Measurements from ENCODE around the gene MAGEA11.
"Not testable (repeated sequence)": the region's sequence is repeated elsewhere in the genome, so short reads cannot be mapped to it uniquely, and the experiment has no call there.

The MAGEA11 gene

DNA sequence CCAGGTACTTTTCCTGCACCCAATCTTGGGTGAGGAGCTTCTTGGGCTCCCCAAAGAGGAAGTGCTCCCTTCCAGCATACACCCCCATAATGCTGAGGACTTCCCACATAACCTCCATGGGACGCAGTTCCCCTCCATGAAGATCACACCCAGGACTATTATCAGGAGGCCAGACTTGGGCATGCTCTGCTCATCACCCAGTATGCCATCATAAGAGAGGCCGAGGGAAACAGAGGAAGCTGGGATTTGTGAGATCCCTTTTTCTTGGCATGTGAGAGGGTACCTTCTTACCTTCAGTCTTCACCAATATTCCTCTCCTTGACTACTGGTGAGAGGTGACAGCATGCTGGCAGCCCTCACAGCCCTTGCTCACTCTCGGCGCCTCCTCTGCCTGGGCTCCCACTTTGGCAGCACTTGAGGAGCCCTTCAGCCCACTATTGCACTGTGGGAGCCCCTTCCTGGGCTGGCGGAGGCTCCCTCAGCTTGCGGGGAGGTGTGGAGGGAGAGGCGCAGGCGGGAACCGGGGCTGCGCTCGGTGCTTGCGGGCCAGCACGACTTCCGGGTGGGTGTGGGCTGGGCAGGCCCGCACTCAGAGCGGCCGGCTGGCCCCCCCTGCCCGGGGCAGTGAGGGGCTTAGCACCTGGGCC is 46.3 kb downstream of the MAGEA11 start:
- TF ChIP-seq, protein P1, sequence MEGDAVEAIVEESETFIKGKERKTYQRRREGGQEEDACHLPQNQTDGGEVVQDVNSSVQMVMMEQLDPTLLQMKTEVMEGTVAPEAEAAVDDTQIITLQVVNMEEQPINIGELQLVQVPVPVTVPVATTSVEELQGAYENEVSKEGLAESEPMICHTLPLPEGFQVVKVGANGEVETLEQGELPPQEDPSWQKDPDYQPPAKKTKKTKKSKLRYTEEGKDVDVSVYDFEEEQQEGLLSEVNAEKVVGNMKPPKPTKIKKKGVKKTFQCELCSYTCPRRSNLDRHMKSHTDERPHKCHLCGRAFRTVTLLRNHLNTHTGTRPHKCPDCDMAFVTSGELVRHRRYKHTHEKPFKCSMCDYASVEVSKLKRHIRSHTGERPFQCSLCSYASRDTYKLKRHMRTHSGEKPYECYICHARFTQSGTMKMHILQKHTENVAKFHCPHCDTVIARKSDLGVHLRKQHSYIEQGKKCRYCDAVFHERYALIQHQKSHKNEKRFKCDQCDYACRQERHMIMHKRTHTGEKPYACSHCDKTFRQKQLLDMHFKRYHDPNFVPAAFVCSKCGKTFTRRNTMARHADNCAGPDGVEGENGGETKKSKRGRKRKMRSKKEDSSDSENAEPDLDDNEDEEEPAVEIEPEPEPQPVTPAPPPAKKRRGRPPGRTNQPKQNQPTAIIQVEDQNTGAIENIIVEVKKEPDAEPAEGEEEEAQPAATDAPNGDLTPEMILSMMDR (conservative IDR thresholded peaks at IDR 0.05; ENCODE audit: low read length), result no peak
- TF ChIP-seq EZH2phosphoT487 (IDR thresholded peaks at IDR 0.05; ENCODE audit: borderline replicate concordance), result no peak
- Histone ChIP-seq H3K27me3 (ENCODE audit: insufficient read depth, low read length, poor library complexity, severe bottlenecking) (no peaks in the 10 kb centered on the region), H3K36me3 (ENCODE audit: insufficient read depth, low read length) (no peaks in the 10 kb centered on the region)

DNA sequence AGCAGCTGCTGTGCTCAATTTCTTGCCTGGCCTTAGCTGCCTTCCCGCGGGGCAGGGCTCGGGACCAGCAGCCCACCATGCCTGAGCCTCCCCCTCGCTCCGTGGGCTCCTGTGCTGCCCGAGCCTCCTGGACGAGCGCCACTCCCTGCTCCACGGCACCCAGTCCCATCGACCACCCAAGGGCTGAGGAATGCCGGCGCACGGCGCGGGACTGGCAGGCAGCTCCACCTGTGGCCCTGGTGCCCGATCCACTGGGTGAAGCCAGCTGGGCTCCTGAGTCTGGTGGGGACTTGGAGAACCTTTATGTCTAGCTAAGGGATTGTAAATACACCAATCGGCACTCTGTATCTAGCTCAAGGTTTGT is 46.8 kb downstream of the MAGEA11 start:
- H3K36me3 ChIP-seq (ENCODE audit: insufficient read depth, low read length); H3K4me2 ChIP-seq (ENCODE audit: low read depth, low read length, poor library complexity, severe bottlenecking); H3K9me3 ChIP-seq (ENCODE audit: insufficient read depth, low read depth, low read length); H3K27me3 ChIP-seq (ENCODE audit: insufficient read depth, low read length, poor library complexity, severe bottlenecking); H2AFZ ChIP-seq (ENCODE audit: low read length); H3K4me1 ChIP-seq (ENCODE audit: insufficient read depth, low read length, poor library complexity, severe bottlenecking); H4K20me1 ChIP-seq (ENCODE audit: insufficient read depth, low read length, poor library complexity, severe bottlenecking); H3F3A ChIP-seq (ENCODE audit: low read depth); H3K9me2 ChIP-seq (replicated peaks; ENCODE audit: low read depth, low read length); H3K9ac ChIP-seq (ENCODE audit: low read depth, low read length, poor library complexity, severe bottlenecking); H3K4me3 ChIP-seq (ENCODE audit: low read length, poor library complexity, severe bottlenecking); H3K79me2 ChIP-seq (ENCODE audit: insufficient read depth, low read length): not testable (repeated sequence)

More for the DNA sequence above, 46.3 kb downstream of the MAGEA11 start:
- Histone ChIP-seq H4K20me1 (ENCODE audit: insufficient read depth, low read length, poor library complexity, severe bottlenecking) (no peaks in the 10 kb centered on the region), H2AFZ (ENCODE audit: low read length) (no peak overlapping the region), H3F3A (ENCODE audit: low read depth) (no peaks in the 10 kb centered on the region), H3K79me2 (ENCODE audit: insufficient read depth, low read length) (no peaks in the 10 kb centered on the region), H3K9ac (ENCODE audit: low read depth, low read length, poor library complexity, severe bottlenecking) (no peak overlapping the region), H3K9me2 (replicated peaks; ENCODE audit: low read depth, low read length) (no peaks in the 10 kb centered on the region), H3K9me3 (ENCODE audit: insufficient read depth, low read depth, low read length) (no peaks in the 10 kb centered on the region), H3K4me3 (ENCODE audit: low read length, poor library complexity, severe bottlenecking) (no peak overlapping the region), H3K4me1 (ENCODE audit: insufficient read depth, low read length, poor library complexity, severe bottlenecking) (no peaks in the 10 kb centered on the region), H3K4me2 (ENCODE audit: low read depth, low read length, poor library complexity, severe bottlenecking) (no peak overlapping the region)

DNA sequence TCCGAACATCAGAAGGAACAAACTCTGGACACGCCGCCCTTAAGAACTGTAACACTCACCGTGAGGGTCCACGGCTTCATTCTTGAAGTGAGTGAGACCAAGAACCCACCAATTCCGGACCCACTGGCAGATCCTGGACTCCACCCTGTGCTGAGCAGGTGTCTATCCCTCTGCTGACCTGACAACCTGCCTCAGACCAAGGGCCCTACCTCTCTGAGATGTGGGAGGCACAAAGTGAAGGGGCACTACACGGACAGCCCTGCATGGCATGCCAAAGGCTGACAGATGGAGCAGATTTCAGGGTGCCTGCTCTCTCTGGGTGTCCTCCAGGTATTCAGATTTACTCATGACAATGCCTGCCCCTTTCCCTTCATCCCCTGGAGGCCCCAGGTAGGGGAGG is 48.0 kb downstream of the MAGEA11 start:
- Histone ChIP-seq H3K4me2 (ENCODE audit: low read depth, low read length, poor library complexity, severe bottlenecking) (no peak overlapping the region), H3F3A (ENCODE audit: low read depth) (no peaks in the 10 kb centered on the region), H3K9me3 (ENCODE audit: insufficient read depth, low read depth, low read length) (no peaks in the 10 kb centered on the region), H3K79me2 (ENCODE audit: insufficient read depth, low read length) (no peaks in the 10 kb centered on the region), H2AFZ (ENCODE audit: low read length) (no peak overlapping the region), H3K4me1 (ENCODE audit: insufficient read depth, low read length, poor library complexity, severe bottlenecking) (no peaks in the 10 kb centered on the region), H3K9ac (ENCODE audit: low read depth, low read length, poor library complexity, severe bottlenecking) (no peak overlapping the region), H3K27me3 (ENCODE audit: insufficient read depth, low read length, poor library complexity, severe bottlenecking) (no peaks in the 10 kb centered on the region), H4K20me1 (ENCODE audit: insufficient read depth, low read length, poor library complexity, severe bottlenecking) (no peaks in the 10 kb centered on the region), H3K9me2 (replicated peaks; ENCODE audit: low read depth, low read length) (no peaks in the 10 kb centered on the region), H3K36me3 (ENCODE audit: insufficient read depth, low read length) (no peaks in the 10 kb centered on the region), H3K4me3 (ENCODE audit: low read length, poor library complexity, severe bottlenecking) (no peak overlapping the region)
- TF ChIP-seq, protein P1 (conservative IDR thresholded peaks at IDR 0.05; ENCODE audit: low read length), result no peak
- TF ChIP-seq EZH2phosphoT487 (IDR thresholded peaks at IDR 0.05; ENCODE audit: borderline replicate concordance), result no peak

DNA sequence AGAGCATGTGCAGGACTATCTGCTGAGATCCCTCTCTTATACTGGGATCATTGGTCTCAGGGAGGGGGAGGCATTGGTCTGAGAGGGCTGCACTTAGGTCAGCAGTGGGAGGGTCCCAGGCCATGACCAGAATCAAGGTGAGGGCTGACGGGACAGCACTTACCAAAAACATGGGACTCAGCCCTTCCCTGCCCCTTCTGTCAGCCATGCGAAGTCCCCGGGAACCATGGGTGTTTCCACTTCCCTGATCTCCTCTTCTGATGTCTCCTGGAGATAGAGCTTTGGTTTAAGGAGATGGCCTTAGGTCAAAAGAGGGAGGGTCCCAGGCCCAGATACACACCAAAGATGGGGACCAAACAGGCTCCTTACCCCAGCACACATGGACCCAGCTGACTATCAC is 49.1 kb downstream of the MAGEA11 start:
- Histone ChIP-seq H3K9me2 (replicated peaks; ENCODE audit: low read depth, low read length) (no peaks in the 10 kb centered on the region), H3K36me3 (ENCODE audit: insufficient read depth, low read length) (no peaks in the 10 kb centered on the region), H4K20me1 (ENCODE audit: insufficient read depth, low read length, poor library complexity, severe bottlenecking) (no peaks in the 10 kb centered on the region), H3K79me2 (ENCODE audit: insufficient read depth, low read length) (no peaks in the 10 kb centered on the region), H3K4me3 (ENCODE audit: low read length, poor library complexity, severe bottlenecking) (no peak overlapping the region), H3F3A (ENCODE audit: low read depth) (no peaks in the 10 kb centered on the region), H3K4me1 (ENCODE audit: insufficient read depth, low read length, poor library complexity, severe bottlenecking) (no peaks in the 10 kb centered on the region), H3K9me3 (ENCODE audit: insufficient read depth, low read depth, low read length) (no peaks in the 10 kb centered on the region), H2AFZ (ENCODE audit: low read length) (no peak overlapping the region), H3K27me3 (ENCODE audit: insufficient read depth, low read length, poor library complexity, severe bottlenecking) (no peaks in the 10 kb centered on the region), H3K4me2 (ENCODE audit: low read depth, low read length, poor library complexity, severe bottlenecking) (no peak overlapping the region), H3K9ac (ENCODE audit: low read depth, low read length, poor library complexity, severe bottlenecking) (no peak overlapping the region)
- TF ChIP-seq, protein P1 (conservative IDR thresholded peaks at IDR 0.05; ENCODE audit: low read length), result no peak
- TF ChIP-seq EZH2phosphoT487 (IDR thresholded peaks at IDR 0.05; ENCODE audit: borderline replicate concordance), result no peak

DNA sequence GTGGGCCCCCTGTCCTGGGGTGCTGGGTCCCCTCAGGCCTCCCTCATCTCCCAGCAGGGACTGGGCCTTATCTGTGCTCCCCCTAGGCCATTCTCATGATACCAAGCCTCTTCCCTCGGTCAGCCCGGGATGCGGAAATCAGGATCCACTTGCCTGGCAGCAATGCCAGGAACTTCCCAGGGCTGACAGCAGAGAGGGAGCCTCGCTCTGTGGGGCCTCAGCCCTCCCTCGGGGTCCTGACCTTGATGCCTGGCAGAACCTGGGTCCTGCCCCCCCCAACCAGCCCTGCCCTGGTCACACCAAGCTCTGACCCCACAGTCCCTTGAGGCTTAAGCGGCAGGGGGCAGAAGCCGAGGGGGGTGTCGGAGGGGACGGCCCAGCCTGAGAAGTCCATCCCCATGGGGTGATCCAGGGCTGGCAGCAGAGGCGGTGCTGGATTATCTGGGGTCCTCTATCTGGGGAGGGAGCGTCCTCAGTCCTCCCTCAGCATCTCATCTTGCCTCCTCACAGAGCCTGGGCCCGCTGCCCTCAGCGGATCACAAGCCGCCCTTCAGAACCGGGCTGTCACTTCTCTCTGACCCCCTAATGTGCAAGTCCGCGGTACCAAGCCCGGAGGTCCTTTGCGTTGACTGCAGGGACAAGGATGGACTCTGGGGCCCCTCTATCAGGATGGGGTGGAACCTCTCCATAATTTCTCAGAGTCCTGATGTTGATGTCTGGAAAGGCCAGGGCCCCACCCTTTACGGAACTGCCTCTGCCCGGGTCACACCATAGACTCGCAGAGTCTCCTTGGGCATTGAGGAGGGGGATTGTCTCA is 50.2 kb downstream of the MAGEA11 start:
- not testable (repeated sequence) for H3K9ac ChIP-seq (ENCODE audit: low read depth, low read length, poor library complexity, severe bottlenecking); H4K20me1 ChIP-seq (ENCODE audit: insufficient read depth, low read length, poor library complexity, severe bottlenecking); H2AFZ ChIP-seq (ENCODE audit: low read length); H3K9me3 ChIP-seq (ENCODE audit: insufficient read depth, low read depth, low read length); H3K4me3 ChIP-seq (ENCODE audit: low read length, poor library complexity, severe bottlenecking); H3F3A ChIP-seq (ENCODE audit: low read depth); H3K9me2 ChIP-seq (replicated peaks; ENCODE audit: low read depth, low read length); H3K4me1 ChIP-seq (ENCODE audit: insufficient read depth, low read length, poor library complexity, severe bottlenecking); H3K27me3 ChIP-seq (ENCODE audit: insufficient read depth, low read length, poor library complexity, severe bottlenecking); H3K4me2 ChIP-seq (ENCODE audit: low read depth, low read length, poor library complexity, severe bottlenecking); H3K79me2 ChIP-seq (ENCODE audit: insufficient read depth, low read length); H3K36me3 ChIP-seq (ENCODE audit: insufficient read depth, low read length)
